Stimulated activated naive CD8-positive, alpha-beta T cell treated with anti-CD3 and anti-CD28 coated beads, Interleukin-15, Interleukin-2, amounts not matched to agents 100 U/mL and 50 U/mL, for 24 hours (primary cell): ENCODE data around the gene ZNF783.
"Not testable (repeated sequence)": the region's sequence is repeated elsewhere in the genome, so short reads cannot be mapped to it uniquely, and the experiment has no call there.

Experiments
- ATAC-seq: fragments of 150-1000 bp; cut with Tn5 transposase; one replicate; pipeline ENCODE4 v1.10.0; 2021
- DNase-seq: peaks from one replicate; pipeline ENCODE4 v3.0.0; 2021

ZNF783 gene

GRCh38 chr7:149330914-149331567 lies 69.0 kb downstream of the ZNF783 start:
- ATAC-seq (peak; percentile 28), DNase-seq (no peak)

GRCh38 chr7:149332602-149333320 lies 70.8 kb downstream of the ZNF783 start:
- not testable (repeated sequence) for ATAC-seq, DNase-seq

GRCh38 chr7:149333321-149333717 lies 71.3 kb downstream of the ZNF783 start:
- DNase-seq (no peak), ATAC-seq (no peak)

- ATAC-seq: no peak
- DNase-seq: no peak
These were observed 72.2 kb downstream of the ZNF783 start for GRCh38 chr7:149334219-149334618.
